GM23338 (cell line): Measurements from ENCODE around the gene WWOX. TPM values are rescaled to one million over a fixed set of nuclear protein-coding genes. Genes with fewer than 3 reads are reported as not detected.

Source experiments
- ATAC-seq: fragments of 200-7000 bp; cut with Tn5 transposase; 3 replicates; pipeline ENCODE4 v1.9.1; 2020
- DNase-seq: peaks from one replicate; pipeline ENCODE4 v3.0.0-alpha.2; 2015; ENCODE audit warnings: low spot score
- H2AFZ ChIP-seq: fragments of 200-600 bp; sonication (generic); 2 replicates; pipeline ENCODE4 v1.8.0; 2016; ENCODE audit warnings: antibody characterized with exemption, mild to moderate bottlenecking, moderate library complexity
- H3F3A ChIP-seq: fragments of 200-600 bp; sonication (generic); replicated peaks from 2 replicates; pipeline ENCODE4 v1.8.0; 2017; ENCODE audit warnings: antibody characterized with exemption, mixed run types, low read depth
- H3K27ac ChIP-seq: fragments of 200-600 bp; sonication (generic); 2 replicates; pipeline ENCODE4 v1.6.1; 2016; ENCODE audit warnings: low read depth
- H3K27me3 ChIP-seq: fragments of 200-600 bp; sonication (generic); 2 replicates; pipeline ENCODE4 v1.8.0; 2016; ENCODE audit warnings: mild to moderate bottlenecking, mixed run types, moderate library complexity; ENCODE audit not compliant: insufficient read depth
- H3K36me3 ChIP-seq: fragments of 200-600 bp; sonication (generic); 2 replicates; pipeline ENCODE4 v1.8.0; 2016; ENCODE audit warnings: mild to moderate bottlenecking; ENCODE audit not compliant: insufficient read depth
- H3K4me1 ChIP-seq: fragments of 200-600 bp; sonication (generic); 2 replicates; pipeline ENCODE4 v1.8.0; 2016; ENCODE audit warnings: mild to moderate bottlenecking, moderate library complexity; ENCODE audit not compliant: insufficient read depth
- H3K4me2 ChIP-seq: fragments of 200-600 bp; sonication (generic); 2 replicates; pipeline ENCODE4 v1.7.1; 2017; ENCODE audit warnings: mixed run types
- H3K4me3 ChIP-seq: fragments of 200-600 bp; sonication (generic); 2 replicates; pipeline ENCODE4 v1.6.1; 2016; ENCODE audit warnings: mixed run types
- H3K79me2 ChIP-seq: fragments of 200-600 bp; sonication (generic); replicated peaks from 2 replicates; pipeline ENCODE4 v1.8.0; 2017; ENCODE audit warnings: mild to moderate bottlenecking; ENCODE audit not compliant: insufficient read depth
- H3K9me2 ChIP-seq: fragments of 200-600 bp; sonication (generic); 2 replicates; pipeline ENCODE4 v1.8.0; 2017; ENCODE audit not compliant: insufficient read depth
- H4K20me1 ChIP-seq: fragments of 200-600 bp; sonication (generic); replicated peaks from 2 replicates; pipeline ENCODE4 v1.8.0; 2017; ENCODE audit warnings: mild to moderate bottlenecking; ENCODE audit not compliant: insufficient read depth
- H3K27ac Mint-ChIP-seq: 2 replicates; pipeline ENCODE4 v1.8.0; 2020; ENCODE audit warnings: inconsistent platforms, mild to moderate bottlenecking, moderate library complexity, mixed read lengths
- H3K27me3 Mint-ChIP-seq: 3 replicates; pipeline ENCODE4 v1.8.0; 2022; ENCODE audit warnings: low read depth, mild to moderate bottlenecking, moderate library complexity, mixed read lengths, inconsistent platforms; ENCODE audit not compliant: insufficient read depth, poor library complexity
- H3K36me3 Mint-ChIP-seq: 3 replicates; pipeline ENCODE4 v1.8.0; 2021; ENCODE audit warnings: low read depth, mild to moderate bottlenecking, inconsistent platforms, moderate library complexity, mixed read lengths
- H3K4me1 Mint-ChIP-seq: 3 replicates; pipeline ENCODE4 v1.8.0; 2020; ENCODE audit warnings: mild to moderate bottlenecking, inconsistent platforms, mixed read lengths
- H3K4me3 Mint-ChIP-seq: 3 replicates; pipeline ENCODE4 v1.8.0; 2021; ENCODE audit warnings: moderate library complexity, mild to moderate bottlenecking, inconsistent platforms, mixed read lengths
- H3K9me3 Mint-ChIP-seq: 3 replicates; pipeline ENCODE4 v1.8.0; 2020; ENCODE audit warnings: moderate library complexity, mild to moderate bottlenecking, inconsistent platforms, mixed read lengths
- ETS1 ChIP-seq: IDR thresholded peaks from 2 replicates; pipeline ENCODE4 v1.6.1; 2016; ENCODE audit warnings: antibody characterized with exemption
- EZH2 ChIP-seq: fragments of 200-600 bp; sonication (generic); IDR thresholded peaks from one replicate; pipeline ENCODE4 v1.8.0; 2017; ENCODE audit warnings: antibody characterized with exemption, mild to moderate bottlenecking, low read depth; ENCODE audit not compliant: unreplicated experiment
- EZH2phosphoT487 ChIP-seq: fragments of 200-600 bp; sonication (generic); IDR thresholded peaks from one replicate; pipeline ENCODE4 v1.8.1; 2018; ENCODE audit warnings: antibody characterized with exemption; ENCODE audit not compliant: unreplicated experiment
- JUNB ChIP-seq: IDR thresholded peaks from one replicate; pipeline ENCODE4 v1.6.1; 2016; ENCODE audit warnings: antibody characterized with exemption; ENCODE audit not compliant: unreplicated experiment
- NANOG ChIP-seq: IDR thresholded peaks from 2 replicates; pipeline ENCODE4 v1.6.1; 2016; ENCODE audit warnings: antibody characterized with exemption, borderline replicate concordance
- POLR2AphosphoS5 ChIP-seq: IDR thresholded peaks from 2 replicates; pipeline ENCODE4 v1.6.1; 2016; ENCODE audit warnings: antibody characterized with exemption, low read depth
- ZNF114 ChIP-seq: fragments of 250-450 bp; sonication (Bioruptor Pico); IDR thresholded peaks from 2 replicates; pipeline ENCODE4 v1.5.0; 2020; ENCODE audit warnings: mild to moderate bottlenecking, moderate library complexity
- polyA plus RNA-seq: library from polyadenylated mRNA; unstranded; fragments of >200 nt; fragmentation: Nextera tagmentation; extraction: Ambion mirVana; gene quantifications from 2 replicates; pipeline ENCODE4 v1.2.1, GENCODE V29; 2016
- total RNA-seq: library from RNA; depleted of rRNA; stranded (reverse); fragments of >200 nt; shearing (Covaris generic); gene quantifications from 2 replicates; pipeline ENCODE4 v1.2.3, GENCODE V29; 2014
- TF ChIP-seq, protein P1 (sequence below): fragments of 250-450 bp; sonication (Bioruptor Pico); IDR thresholded peaks from 2 replicates; pipeline ENCODE4 v1.5.0; 2020; ENCODE audit warnings: mild to moderate bottlenecking, moderate library complexity

Gene WWOX
- total and polyA plus RNA-seq, 2 experiments from 2014 or later: 10.0 to 19.3 TPM

DNA sequence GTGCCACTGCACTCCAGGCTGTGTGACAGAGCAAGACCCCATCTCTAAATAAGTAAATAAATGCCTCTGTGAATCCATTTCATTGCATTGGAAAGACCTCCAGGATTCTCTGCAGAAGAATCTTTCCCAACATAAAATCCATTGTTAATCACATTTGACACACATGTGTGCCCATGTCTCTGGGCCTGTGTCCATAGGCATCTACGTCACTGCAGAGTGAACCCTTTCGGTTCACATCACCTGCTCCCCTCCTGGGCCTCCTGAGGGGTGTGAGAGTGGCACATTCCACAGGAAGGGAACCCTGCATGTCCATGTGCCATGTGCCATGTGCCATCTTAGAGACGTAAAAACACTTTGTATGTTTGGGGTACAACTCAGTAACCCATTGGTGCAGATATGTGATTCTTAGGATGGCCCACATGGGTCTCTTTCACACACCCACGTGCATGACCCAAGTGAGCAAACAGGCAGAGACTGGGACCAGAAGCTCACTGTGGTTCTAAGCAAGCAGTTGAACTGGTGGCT lies 1073.6 kb downstream of the WWOX start (continued):
- no peak for TF ChIP-seq EZH2phosphoT487
- TF ChIP-seq, protein P1, sequence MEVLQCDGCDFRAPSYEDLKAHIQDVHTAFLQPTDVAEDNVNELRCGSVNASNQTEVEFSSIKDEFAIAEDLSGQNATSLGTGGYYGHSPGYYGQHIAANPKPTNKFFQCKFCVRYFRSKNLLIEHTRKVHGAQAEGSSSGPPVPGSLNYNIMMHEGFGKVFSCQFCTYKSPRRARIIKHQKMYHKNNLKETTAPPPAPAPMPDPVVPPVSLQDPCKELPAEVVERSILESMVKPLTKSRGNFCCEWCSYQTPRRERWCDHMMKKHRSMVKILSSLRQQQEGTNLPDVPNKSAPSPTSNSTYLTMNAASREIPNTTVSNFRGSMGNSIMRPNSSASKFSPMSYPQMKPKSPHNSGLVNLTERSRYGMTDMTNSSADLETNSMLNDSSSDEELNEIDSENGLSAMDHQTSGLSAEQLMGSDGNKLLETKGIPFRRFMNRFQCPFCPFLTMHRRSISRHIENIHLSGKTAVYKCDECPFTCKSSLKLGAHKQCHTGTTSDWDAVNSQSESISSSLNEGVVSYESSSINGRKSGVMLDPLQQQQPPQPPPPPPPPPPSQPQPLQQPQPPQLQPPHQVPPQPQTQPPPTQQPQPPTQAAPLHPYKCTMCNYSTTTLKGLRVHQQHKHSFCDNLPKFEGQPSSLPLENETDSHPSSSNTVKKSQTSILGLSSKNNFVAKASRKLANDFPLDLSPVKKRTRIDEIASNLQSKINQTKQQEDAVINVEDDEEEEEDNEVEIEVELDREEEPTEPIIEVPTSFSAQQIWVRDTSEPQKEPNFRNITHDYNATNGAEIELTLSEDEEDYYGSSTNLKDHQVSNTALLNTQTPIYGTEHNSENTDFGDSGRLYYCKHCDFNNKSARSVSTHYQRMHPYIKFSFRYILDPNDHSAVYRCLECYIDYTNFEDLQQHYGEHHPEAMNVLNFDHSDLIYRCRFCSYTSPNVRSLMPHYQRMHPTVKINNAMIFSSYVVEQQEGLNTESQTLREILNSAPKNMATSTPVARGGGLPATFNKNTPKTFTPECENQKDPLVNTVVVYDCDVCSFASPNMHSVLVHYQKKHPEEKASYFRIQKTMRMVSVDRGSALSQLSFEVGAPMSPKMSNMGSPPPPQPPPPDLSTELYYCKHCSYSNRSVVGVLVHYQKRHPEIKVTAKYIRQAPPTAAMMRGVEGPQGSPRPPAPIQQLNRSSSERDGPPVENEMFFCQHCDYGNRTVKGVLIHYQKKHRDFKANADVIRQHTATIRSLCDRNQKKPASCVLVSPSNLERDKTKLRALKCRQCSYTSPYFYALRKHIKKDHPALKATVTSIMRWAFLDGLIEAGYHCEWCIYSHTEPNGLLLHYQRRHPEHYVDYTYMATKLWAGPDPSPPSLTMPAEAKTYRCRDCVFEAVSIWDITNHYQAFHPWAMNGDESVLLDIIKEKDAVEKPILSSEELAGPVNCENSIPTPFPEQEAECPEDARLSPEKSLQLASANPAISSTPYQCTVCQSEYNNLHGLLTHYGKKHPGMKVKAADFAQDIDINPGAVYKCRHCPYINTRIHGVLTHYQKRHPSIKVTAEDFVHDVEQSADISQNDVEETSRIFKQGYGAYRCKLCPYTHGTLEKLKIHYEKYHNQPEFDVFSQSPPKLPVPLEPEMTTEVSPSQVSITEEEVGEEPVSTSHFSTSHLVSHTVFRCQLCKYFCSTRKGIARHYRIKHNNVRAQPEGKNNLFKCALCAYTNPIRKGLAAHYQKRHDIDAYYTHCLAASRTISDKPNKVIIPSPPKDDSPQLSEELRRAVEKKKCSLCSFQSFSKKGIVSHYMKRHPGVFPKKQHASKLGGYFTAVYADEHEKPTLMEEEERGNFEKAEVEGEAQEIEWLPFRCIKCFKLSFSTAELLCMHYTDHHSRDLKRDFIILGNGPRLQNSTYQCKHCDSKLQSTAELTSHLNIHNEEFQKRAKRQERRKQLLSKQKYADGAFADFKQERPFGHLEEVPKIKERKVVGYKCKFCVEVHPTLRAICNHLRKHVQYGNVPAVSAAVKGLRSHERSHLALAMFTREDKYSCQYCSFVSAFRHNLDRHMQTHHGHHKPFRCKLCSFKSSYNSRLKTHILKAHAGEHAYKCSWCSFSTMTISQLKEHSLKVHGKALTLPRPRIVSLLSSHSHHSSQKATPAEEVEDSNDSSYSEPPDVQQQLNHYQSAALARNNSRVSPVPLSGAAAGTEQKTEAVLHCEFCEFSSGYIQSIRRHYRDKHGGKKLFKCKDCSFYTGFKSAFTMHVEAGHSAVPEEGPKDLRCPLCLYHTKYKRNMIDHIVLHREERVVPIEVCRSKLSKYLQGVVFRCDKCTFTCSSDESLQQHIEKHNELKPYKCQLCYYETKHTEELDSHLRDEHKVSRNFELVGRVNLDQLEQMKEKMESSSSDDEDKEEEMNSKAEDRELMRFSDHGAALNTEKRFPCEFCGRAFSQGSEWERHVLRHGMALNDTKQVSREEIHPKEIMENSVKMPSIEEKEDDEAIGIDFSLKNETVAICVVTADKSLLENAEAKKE: no peak
- TF ChIP-seq ZNF114 (CRISPR knock-in tag): no peak
- TF ChIP-seq NANOG: no peak
- no peak for TF ChIP-seq EZH2
- TF ChIP-seq JUNB: no peak
- TF ChIP-seq ETS1: no peak

DNA sequence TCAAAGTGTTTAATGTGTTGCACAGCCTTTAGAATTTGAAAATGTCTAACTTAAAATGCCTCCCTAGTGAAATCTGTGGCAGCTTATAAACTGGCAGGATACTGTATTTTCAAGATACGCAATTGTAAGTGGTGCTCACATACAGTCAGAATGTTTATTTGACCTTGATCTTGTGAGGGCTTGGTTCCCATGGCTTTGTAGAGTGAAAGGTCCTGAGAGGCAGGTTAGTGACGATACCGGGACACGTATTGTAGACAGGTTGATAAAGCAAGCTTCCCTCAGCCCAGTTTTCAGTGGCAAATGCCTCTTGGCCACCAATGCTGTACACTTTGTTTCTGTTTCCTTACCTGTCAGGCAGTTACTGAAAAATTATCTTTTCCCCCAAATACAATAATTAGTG lies 1074.5 kb downstream of the WWOX start:
- DNase-seq: no peak
- peaks cover 3% of the 10 kb centered on the region; the same call in 2 of the 3 replicates for H3K9me3 Mint-ChIP-seq
- TF ChIP-seq ZNF114 (CRISPR knock-in tag): no peak
- no peak for TF ChIP-seq JUNB
- TF ChIP-seq POLR2AphosphoS5: no peak
- H3K4me3 ChIP-seq: no peak overlapping the region
- H3K4me1 ChIP-seq: peaks cover 9% of the 10 kb centered on the region
- H3K36me3 Mint-ChIP-seq: no peaks in the 10 kb centered on the region
- no peak overlapping the region for H2AFZ ChIP-seq
- ATAC-seq: no peak
- H3K4me3 Mint-ChIP-seq: no peak overlapping the region
- no peak overlapping the region for H3K27ac Mint-ChIP-seq
- no peaks in the 10 kb centered on the region for H3K36me3 ChIP-seq
- no peaks in the 10 kb centered on the region for H3K27me3 ChIP-seq
- no peaks in the 10 kb centered on the region for H3K27me3 Mint-ChIP-seq
- peaks cover 6% of the 10 kb centered on the region for H3K9me2 ChIP-seq
- H3K79me2 ChIP-seq: no peaks in the 10 kb centered on the region
- H3K4me2 ChIP-seq: no peak overlapping the region
- peaks cover 20% of the 10 kb centered on the region for H3K4me1 Mint-ChIP-seq
- H3F3A ChIP-seq: no peaks in the 10 kb centered on the region
- no peak overlapping the region for H3K27ac ChIP-seq
- H4K20me1 ChIP-seq: no peaks in the 10 kb centered on the region
